ENCODE results near the gene IGSF21.

- TF ChIP-seq CTCF (IDR thresholded peaks at IDR 0.05) (no peak), POLR2A (IDR thresholded peaks at IDR 0.05) (no peak)
These were observed 45.4 kb upstream of the IGSF21 start for GRCh38 chr1:18062185-18062584.
